ENCODE data around the gene RGP1. TPM values are rescaled to one million over a fixed set of nuclear protein-coding genes. Genes with fewer than 3 reads are reported as not detected.

Gene RGP1
- total RNA-seq, 1 experiment from 2014 or later = 25.1 TPM

DNA sequence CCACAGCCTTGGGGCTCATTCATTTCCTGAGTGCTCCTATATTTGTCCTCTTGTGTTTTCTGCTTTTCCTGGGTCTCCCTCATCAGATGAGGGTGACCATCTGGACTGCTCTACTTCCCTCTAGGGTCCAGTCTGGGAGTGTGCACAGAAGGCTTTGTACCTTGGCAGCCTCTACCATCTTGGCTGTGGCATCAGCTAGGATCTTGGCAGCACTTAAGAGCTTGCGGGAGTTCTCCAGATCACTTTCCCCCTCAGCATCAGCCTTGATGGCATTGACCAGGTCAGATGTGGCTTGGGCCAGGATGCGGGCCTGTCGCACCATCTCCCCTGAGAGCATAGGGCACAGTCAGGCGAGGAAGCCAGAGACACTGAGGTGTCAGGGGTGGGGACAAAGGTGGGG lies 32.9 kb upstream of the RGP1 start:
- H4K20me1 ChIP-seq (ENCODE audit: insufficient read depth) = no peaks in the 10 kb centered on the region
- H3K36me3 ChIP-seq (ENCODE audit: low read depth) = peaks cover 4% of the 10 kb centered on the region; the same call in 1 of the 2 replicates
- intact Hi-C loops (cut with micrococcal nuclease; ENCODE audit: unreplicated experiment) = no loop called here

DNA sequence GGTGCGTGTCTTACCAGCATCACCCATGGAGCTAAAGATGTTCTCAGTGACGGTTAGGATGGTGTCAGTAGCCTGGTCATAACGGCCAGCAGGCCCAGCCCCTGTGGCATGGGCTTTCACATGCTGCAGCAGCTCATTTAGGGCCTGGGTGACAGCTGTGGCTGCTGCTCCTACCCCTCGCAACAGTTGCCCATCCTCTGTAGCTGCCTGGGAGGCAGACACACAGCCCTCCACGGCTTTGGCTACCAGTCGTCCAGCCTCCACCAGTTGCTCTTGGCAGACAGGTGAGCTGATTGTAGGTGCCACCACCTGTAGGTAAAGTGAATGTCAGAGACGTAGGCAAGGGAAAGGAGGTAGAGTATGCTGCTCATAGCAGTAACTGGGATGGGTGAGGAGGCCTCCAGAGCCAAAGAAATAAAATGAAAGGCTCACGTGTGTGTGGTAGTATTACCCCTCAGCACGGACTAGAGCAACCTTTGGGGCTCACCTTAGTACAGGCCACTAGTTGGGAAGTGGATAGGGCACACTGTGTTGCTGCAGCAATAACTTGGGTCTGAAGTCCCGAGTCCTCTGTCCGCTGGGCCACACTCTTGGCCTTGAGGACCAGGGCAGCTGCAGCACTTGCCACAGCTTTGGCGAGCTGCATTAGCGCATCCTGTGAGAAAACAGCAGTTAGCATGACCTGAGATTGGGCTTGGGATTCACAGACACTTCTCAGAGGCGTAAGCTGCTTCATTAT lies 31.8 kb upstream of the RGP1 start:
- H4K20me1 ChIP-seq (ENCODE audit: insufficient read depth) = no peaks in the 10 kb centered on the region
- ChIA-PET CTCF (no interaction called here), POLR2A (ENCODE audit: unreplicated experiment) (interaction anchor here (0.6 kb wide), 1 partner anchor 636 kb away, joined by 20 read pairs; no protein-coding TSS in a partner anchor)
- H3K27ac ChIP-seq = no peak overlapping the region
- no peaks in the 10 kb centered on the region for H3K79me2 ChIP-seq (ENCODE audit: low read depth)
- H3K4me1 ChIP-seq (replicated peaks; ENCODE audit: insufficient read depth) = peaks cover 8% of the 10 kb centered on the region
- no TSS peak for BruUV-seq (replicated peaks)
- no peak for DNase-seq
- H3F3A ChIP-seq (ENCODE audit: insufficient read depth, low read depth) = peaks cover 8% of the 10 kb centered on the region; the same call in 1 of the 2 replicates
- intact Hi-C loops (cut with micrococcal nuclease; ENCODE audit: unreplicated experiment) = no loop called here
- no peaks in the 10 kb centered on the region for H3K9me2 ChIP-seq (ENCODE audit: insufficient read depth)
- TF ChIP-seq, protein P1, sequence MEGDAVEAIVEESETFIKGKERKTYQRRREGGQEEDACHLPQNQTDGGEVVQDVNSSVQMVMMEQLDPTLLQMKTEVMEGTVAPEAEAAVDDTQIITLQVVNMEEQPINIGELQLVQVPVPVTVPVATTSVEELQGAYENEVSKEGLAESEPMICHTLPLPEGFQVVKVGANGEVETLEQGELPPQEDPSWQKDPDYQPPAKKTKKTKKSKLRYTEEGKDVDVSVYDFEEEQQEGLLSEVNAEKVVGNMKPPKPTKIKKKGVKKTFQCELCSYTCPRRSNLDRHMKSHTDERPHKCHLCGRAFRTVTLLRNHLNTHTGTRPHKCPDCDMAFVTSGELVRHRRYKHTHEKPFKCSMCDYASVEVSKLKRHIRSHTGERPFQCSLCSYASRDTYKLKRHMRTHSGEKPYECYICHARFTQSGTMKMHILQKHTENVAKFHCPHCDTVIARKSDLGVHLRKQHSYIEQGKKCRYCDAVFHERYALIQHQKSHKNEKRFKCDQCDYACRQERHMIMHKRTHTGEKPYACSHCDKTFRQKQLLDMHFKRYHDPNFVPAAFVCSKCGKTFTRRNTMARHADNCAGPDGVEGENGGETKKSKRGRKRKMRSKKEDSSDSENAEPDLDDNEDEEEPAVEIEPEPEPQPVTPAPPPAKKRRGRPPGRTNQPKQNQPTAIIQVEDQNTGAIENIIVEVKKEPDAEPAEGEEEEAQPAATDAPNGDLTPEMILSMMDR (conservative IDR thresholded peaks at IDR 0.05) = no peak
- no peak for TF ChIP-seq EZH2 (IDR thresholded peaks at IDR 0.05; ENCODE audit: low read depth)
- H3K9me3 ChIP-seq (ENCODE audit: insufficient read depth, low read depth) = no peaks in the 10 kb centered on the region
- H3K36me3 ChIP-seq (ENCODE audit: low read depth) = peaks cover 4% of the 10 kb centered on the region; the same call in 1 of the 2 replicates
- H3K4me3 ChIP-seq = no peak overlapping the region
- no peak overlapping the region for H3K4me2 ChIP-seq
- H2AFZ ChIP-seq = no peak overlapping the region
- H3K27me3 ChIP-seq (ENCODE audit: insufficient read depth, low read depth) = no peaks in the 10 kb centered on the region

More for the DNA sequence above, 32.9 kb upstream of the RGP1 start:
- TF ChIP-seq, protein P1 (conservative IDR thresholded peaks at IDR 0.05) = no peak
- TF ChIP-seq EZH2 (IDR thresholded peaks at IDR 0.05; ENCODE audit: low read depth) = no peak
- H3F3A ChIP-seq (ENCODE audit: insufficient read depth, low read depth) = peaks cover 17% of the 10 kb centered on the region
- no peak overlapping the region for H2AFZ ChIP-seq
- H3K9me3 ChIP-seq (ENCODE audit: insufficient read depth, low read depth) = no peaks in the 10 kb centered on the region
- ChIA-PET POLR2A (ENCODE audit: unreplicated experiment) (interaction anchor here (0.7 kb wide), 1 partner anchor 33 kb away, joined by 3 read pairs; no protein-coding TSS in a partner anchor), CTCF (no interaction called here)
- no peak for DNase-seq
- H3K27ac ChIP-seq = no peak overlapping the region
- no TSS peak for BruUV-seq (replicated peaks)
- H3K79me2 ChIP-seq (ENCODE audit: low read depth) = no peaks in the 10 kb centered on the region
- H3K27me3 ChIP-seq (ENCODE audit: insufficient read depth, low read depth) = no peaks in the 10 kb centered on the region
- no peak overlapping the region for H3K4me2 ChIP-seq
- H3K9me2 ChIP-seq (ENCODE audit: insufficient read depth) = no peaks in the 10 kb centered on the region
- peaks cover 19% of the 10 kb centered on the region for H3K4me1 ChIP-seq (replicated peaks; ENCODE audit: insufficient read depth)
- H3K4me3 ChIP-seq = no peak overlapping the region

DNA sequence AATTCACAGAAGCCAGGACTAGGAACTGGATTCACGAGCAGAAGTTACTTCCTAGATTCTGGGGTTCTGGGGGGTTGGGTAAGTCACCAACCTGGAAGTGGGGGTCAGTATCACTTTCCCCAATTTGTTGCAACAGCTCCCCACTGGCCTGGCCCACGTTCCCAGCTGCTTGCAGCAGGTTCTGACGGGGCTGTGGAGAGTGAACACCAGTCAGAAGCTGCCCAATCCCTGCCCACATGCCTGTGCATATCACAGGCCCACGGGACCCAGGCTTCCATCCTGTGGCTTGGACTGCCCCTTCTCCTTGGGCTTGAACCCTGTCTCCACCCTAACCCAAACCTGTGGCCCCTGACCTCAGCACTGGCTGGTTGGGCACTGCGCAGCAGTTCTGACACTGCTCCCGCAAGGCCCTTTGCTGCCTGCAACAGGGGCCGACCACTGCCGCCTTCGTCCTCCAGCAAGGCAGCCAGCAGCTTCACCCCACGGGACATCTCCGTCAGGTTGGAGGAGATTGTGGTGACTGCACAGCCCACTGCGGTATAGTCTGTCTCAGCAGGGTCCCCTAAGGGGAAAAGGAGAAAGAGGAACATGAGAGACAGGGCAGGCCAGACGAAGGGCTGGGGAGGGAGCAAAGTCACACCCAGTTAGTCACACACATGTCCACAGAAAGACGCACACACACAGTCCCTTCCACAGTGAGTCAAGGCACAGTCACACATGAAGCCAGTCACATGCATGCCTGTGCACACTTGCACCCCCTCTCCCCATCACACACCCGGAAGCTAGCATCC lies 30.2 kb upstream of the RGP1 start:
- no peaks in the 10 kb centered on the region for H3K9me3 ChIP-seq (ENCODE audit: insufficient read depth, low read depth)
- H3K4me1 ChIP-seq (replicated peaks; ENCODE audit: insufficient read depth) = no peaks in the 10 kb centered on the region
- H4K20me1 ChIP-seq (ENCODE audit: insufficient read depth) = no peaks in the 10 kb centered on the region
- ChIA-PET CTCF (no interaction called here), POLR2A (ENCODE audit: unreplicated experiment) (no interaction called here)
- BruUV-seq (replicated peaks) = no TSS peak
- no peak for DNase-seq
- H3K4me3 ChIP-seq = no peak overlapping the region
- H3K9me2 ChIP-seq (ENCODE audit: insufficient read depth) = no peaks in the 10 kb centered on the region
- H3K4me2 ChIP-seq = no peak overlapping the region
- intact Hi-C loops (cut with micrococcal nuclease; ENCODE audit: unreplicated experiment) = no loop called here
- H3K79me2 ChIP-seq (ENCODE audit: low read depth) = no peaks in the 10 kb centered on the region
- peaks cover 4% of the 10 kb centered on the region; the same call in 1 of the 2 replicates for H3K36me3 ChIP-seq (ENCODE audit: low read depth)
- H2AFZ ChIP-seq = no peak overlapping the region
- no peaks in the 10 kb centered on the region for H3K27me3 ChIP-seq (ENCODE audit: insufficient read depth, low read depth)
- no peaks in the 10 kb centered on the region for H3F3A ChIP-seq (ENCODE audit: insufficient read depth, low read depth)
- TF ChIP-seq, protein P1 (conservative IDR thresholded peaks at IDR 0.05) = no peak
- TF ChIP-seq EZH2 (IDR thresholded peaks at IDR 0.05; ENCODE audit: low read depth) = no peak
- no peak overlapping the region for H3K27ac ChIP-seq
